K562 (cell line): Measurements from ENCODE around the gene ITPR1. TPM values are rescaled to one million over a fixed set of nuclear protein-coding genes. Genes with fewer than 3 reads are reported as not detected.

ENCODE experiments used
- ETV5 ChIP-seq: sonication (generic); formaldehyde crosslinking; IDR thresholded peaks from 2 replicates; pipeline ENCODE4 v1.4.0; 2020; ENCODE audit warnings: low read depth, mild to moderate bottlenecking, missing genetic modification reagents
- HBP1 ChIP-seq: fragments of 450-650 bp; formaldehyde crosslinking; IDR thresholded peaks from 2 replicates; pipeline ENCODE4 v1.4.0; 2022; ENCODE audit warnings: missing genetic modification characterization
- HNRNPL ChIP-seq: fragments of 200-400 bp; formaldehyde crosslinking; IDR thresholded peaks from 2 replicates; pipeline ENCODE4 v1.6.1; 2017; ENCODE audit warnings: low read depth, mild to moderate bottlenecking, low read length
- KAT2B ChIP-seq: IDR thresholded peaks from one replicate; pipeline ENCODE4 v1.6.1; 2012; ENCODE audit warnings: low read depth, mild to moderate bottlenecking, control low read depth, inconsistent platforms, low read length, moderate library complexity
- MAZ ChIP-seq, 2 experiments: fragments of 450-650 bp in 1 of 2; sonication (generic) in 1 of 2; formaldehyde crosslinking; IDR thresholded peaks in 1 of 2; conservative IDR thresholded peaks in 1 of 2; 2 replicates each; pipeline versions ENCODE4 v1.4.0 to v1.5.0; 2020; ENCODE audit warnings: mild to moderate bottlenecking in 1 of 2, missing genetic modification reagents in 1 of 2
- MECOM ChIP-seq: fragments of 250-450 bp; sonication (Bioruptor Pico); IDR thresholded peaks from 2 replicates; pipeline ENCODE4 v1.8.0; 2022; ENCODE audit warnings: inconsistent platforms
- MITF ChIP-seq: IDR thresholded peaks from 2 replicates; pipeline ENCODE4 v1.6.1; 2014; ENCODE audit warnings: antibody characterized with exemption
- MYC ChIP-seq, 2 experiments: fragments of 250-450 bp in 1 of 2; sonication (Bioruptor Pico) in 1 of 2; IDR thresholded peaks; 2 replicates each; pipeline versions ENCODE4 v1.5.1 to v1.6.1; 2012 to 2021; ENCODE audit warnings: low read depth in 2 of 2, borderline replicate concordance in 1 of 2, improper control_type of control experiment in 1 of 2, low read length in 1 of 2, mild to moderate bottlenecking in 1 of 2, moderate library complexity in 1 of 2
- NONO ChIP-seq, 2 experiments: fragments of 200-400 bp in 1 of 2; fragments of 450-650 bp in 1 of 2; formaldehyde crosslinking in 1 of 2; IDR thresholded peaks; 2 replicates each; pipeline ENCODE4 v1.6.1; 2017; ENCODE audit warnings: low read depth in 2 of 2, mild to moderate bottlenecking in 2 of 2, moderate library complexity in 2 of 2, low read length in 1 of 2
- RBM25 ChIP-seq: fragments of 200-400 bp; formaldehyde crosslinking; IDR thresholded peaks from 2 replicates; pipeline ENCODE4 v1.6.1; 2018; ENCODE audit warnings: low read length, low read depth, moderate library complexity; ENCODE audit not compliant: severe bottlenecking
- SIN3B ChIP-seq: fragments of 450-650 bp; IDR thresholded peaks from 2 replicates; pipeline ENCODE4 v1.6.1; 2017; ENCODE audit warnings: low read depth, mild to moderate bottlenecking, moderate library complexity
- TEAD2 ChIP-seq: fragments of 450-650 bp; IDR thresholded peaks from 2 replicates; pipeline ENCODE4 v1.6.1; 2016; ENCODE audit warnings: missing genetic modification characterization, control low read depth, missing compliant biosample characterization
- ZBTB1 ChIP-seq: sonication (generic); formaldehyde crosslinking; IDR thresholded peaks from 2 replicates; pipeline ENCODE4 v1.8.1; 2023; ENCODE audit warnings: missing genetic modification reagents, low read depth, mild to moderate bottlenecking, borderline replicate concordance
- ZNF384 ChIP-seq: IDR thresholded peaks from 2 replicates; pipeline ENCODE4 v1.6.1; 2012; ENCODE audit warnings: low read depth, low read length, improper control_type of control experiment
- ZNF668 ChIP-seq: fragments of 250-450 bp; sonication (Bioruptor Pico); IDR thresholded peaks from 2 replicates; pipeline ENCODE4 v1.8.0; 2022; ENCODE audit warnings: mild to moderate bottlenecking, inconsistent platforms
- ZNF696 ChIP-seq: fragments of 250-450 bp; sonication (Bioruptor Pico); conservative IDR thresholded peaks from 2 replicates; pipeline ENCODE4 v1.4.0; 2020; ENCODE audit warnings: mild to moderate bottlenecking, moderate library complexity
- polyA plus RNA-seq, 8 experiments: library from polyadenylated mRNA; depleted of rRNA in 4 of 8; stranded (reverse) in 5 of 8; unstranded in 3 of 8; fragments of >200 nt; fragmentation: Nextera tagmentation in 2 of 8; fragmentation: Illumina TruSeq in 1 of 8; extraction: Ambion mirVana in 2 of 8; extraction: Trizol in 1 of 8; gene quantifications; 2 replicates each; pipeline versions ENCODE4 v1.2.1 to v1.2.3, GENCODE V29; 2011 to 2014; ENCODE audit warnings: inconsistent platforms in 1 of 8, missing spikeins in 1 of 8
- total RNA-seq, 7 experiments: library from RNA; depleted of rRNA in 6 of 7; stranded (reverse); fragments of >200 nt in 6 of 7; fragmentation: Illumina TruSeq in 2 of 7; extraction: Trizol in 2 of 7; gene quantifications; 2 replicates each; pipeline versions ENCODE4 v1.2.1 to v1.2.3, GENCODE V29; 2011 to 2021; ENCODE audit warnings: low replicate concordance in 1 of 7
- TF ChIP-seq, protein P1 (sequence below): sonication (generic); formaldehyde crosslinking; IDR thresholded peaks from 2 replicates; pipeline ENCODE4 v1.8.0; 2022; ENCODE audit warnings: missing genetic modification reagents, mild to moderate bottlenecking, borderline replicate concordance
- TF ChIP-seq, protein P2 (sequence below): fragments of 450-650 bp; IDR thresholded peaks from 2 replicates; pipeline ENCODE4 v1.6.1; 2016
- TF ChIP-seq, protein P3 (sequence below): fragments of 450-650 bp; formaldehyde crosslinking; IDR thresholded peaks from 2 replicates; pipeline ENCODE4 v1.4.0; 2022; ENCODE audit warnings: mild to moderate bottlenecking, moderate library complexity

Gene ITPR1
- total and polyA plus RNA-seq, 9 of the 15 experiments (the other 6 are each of a cell fraction or from before 2014, with no cell fraction given), result 22.4 to 40.0 (median 27.4) TPM

DNA sequence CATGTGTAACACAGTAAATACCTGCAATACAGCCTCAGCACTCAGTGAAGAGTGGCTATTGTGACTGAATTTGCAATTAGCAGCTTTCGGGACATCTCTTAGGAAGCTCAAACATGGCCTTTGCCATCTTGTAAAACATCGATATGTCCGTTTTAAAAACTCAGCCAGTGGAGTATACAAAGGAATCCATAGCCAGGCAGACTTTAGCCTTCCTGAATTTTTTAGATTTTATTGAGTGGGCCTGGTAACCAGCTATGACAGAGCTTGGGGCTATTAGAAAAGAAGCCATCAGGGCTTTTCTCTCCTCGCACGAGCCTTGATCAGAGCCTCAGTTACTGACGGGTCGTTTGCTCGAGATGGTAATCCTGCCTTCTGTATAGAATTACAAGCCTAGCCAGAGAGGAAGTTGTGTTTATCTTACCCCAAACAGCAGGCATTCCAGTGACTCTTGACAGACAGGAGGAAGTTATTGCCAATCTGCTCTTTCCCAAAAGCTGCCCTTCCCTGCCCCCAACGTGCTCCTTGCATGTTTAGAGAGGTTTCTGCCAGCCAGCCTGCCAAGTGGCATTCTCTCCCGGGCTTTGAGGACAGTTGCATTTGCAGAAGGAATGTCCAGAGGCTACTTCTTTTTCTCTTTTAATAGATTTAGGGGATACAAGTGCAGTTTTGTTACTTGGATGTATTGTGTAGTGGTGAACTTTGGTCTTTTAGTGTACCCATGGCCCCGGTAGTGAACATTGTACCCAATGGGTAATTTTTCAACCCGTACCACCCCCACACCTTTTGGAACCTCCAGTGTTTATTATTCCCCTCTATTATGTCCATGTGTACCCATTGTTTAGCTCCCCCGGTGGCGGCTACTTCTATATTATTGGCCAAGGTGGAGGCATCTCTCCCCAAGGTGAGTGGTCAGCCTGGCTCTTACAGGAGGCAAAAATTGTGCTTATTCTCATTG is 40.6 kb downstream of the ITPR1 start (continued):
- TF ChIP-seq MYC (IDR thresholded peaks at IDR 0.05; ENCODE audit: low read depth, low read length) (peak; percentile 67), MYC (CRISPR knock-in tag; IDR thresholded peaks at IDR 0.05; ENCODE audit: borderline replicate concordance, low read depth) (no peak), ZNF384 (0 out of 2 replicates have a peak, but pooled peaks have one; percentile 13), KAT2B (no peak), MAZ (CRISPR knock-in tag; conservative IDR thresholded peaks at IDR 0.05 in 1 of 2, IDR thresholded peaks at IDR 0.05 in 1 of 2) (peak; percentile 14 to 63; a peak in 1 of 4 replicates), MECOM (CRISPR knock-in tag) (no peak), TEAD2 (tag) (peak; percentile 76; the same call in 1 of the 2 replicates), NONO (IDR thresholded peaks at IDR 0.05; ENCODE audit: low read depth in 2 of 2, low read length in 1 of 2) (0 out of 4 replicates have a peak, but pooled peaks of 1 of the 2 experiments have one; percentile 18), MITF (peak; percentile 77; the same call in 1 of the 2 replicates), SIN3B (no peak), HBP1 (no peak), ZNF696 (CRISPR knock-in tag) (no peak), RBM25 (no peak), ETV5 (CRISPR knock-in tag) (peak; percentile 97), ZBTB1 (no peak), HNRNPL (no peak), ZNF668 (CRISPR knock-in tag) (no peak)
- TF ChIP-seq, protein P1, sequence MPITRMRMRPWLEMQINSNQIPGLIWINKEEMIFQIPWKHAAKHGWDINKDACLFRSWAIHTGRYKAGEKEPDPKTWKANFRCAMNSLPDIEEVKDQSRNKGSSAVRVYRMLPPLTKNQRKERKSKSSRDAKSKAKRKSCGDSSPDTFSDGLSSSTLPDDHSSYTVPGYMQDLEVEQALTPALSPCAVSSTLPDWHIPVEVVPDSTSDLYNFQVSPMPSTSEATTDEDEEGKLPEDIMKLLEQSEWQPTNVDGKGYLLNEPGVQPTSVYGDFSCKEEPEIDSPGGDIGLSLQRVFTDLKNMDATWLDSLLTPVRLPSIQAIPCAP (CRISPR knock-in tag), result no peak
- TF ChIP-seq, protein P2, sequence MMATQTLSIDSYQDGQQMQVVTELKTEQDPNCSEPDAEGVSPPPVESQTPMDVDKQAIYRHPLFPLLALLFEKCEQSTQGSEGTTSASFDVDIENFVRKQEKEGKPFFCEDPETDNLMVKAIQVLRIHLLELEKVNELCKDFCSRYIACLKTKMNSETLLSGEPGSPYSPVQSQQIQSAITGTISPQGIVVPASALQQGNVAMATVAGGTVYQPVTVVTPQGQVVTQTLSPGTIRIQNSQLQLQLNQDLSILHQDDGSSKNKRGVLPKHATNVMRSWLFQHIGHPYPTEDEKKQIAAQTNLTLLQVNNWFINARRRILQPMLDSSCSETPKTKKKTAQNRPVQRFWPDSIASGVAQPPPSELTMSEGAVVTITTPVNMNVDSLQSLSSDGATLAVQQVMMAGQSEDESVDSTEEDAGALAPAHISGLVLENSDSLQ, result peak; percentile 97
- TF ChIP-seq, protein P3, sequence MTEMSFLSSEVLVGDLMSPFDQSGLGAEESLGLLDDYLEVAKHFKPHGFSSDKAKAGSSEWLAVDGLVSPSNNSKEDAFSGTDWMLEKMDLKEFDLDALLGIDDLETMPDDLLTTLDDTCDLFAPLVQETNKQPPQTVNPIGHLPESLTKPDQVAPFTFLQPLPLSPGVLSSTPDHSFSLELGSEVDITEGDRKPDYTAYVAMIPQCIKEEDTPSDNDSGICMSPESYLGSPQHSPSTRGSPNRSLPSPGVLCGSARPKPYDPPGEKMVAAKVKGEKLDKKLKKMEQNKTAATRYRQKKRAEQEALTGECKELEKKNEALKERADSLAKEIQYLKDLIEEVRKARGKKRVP (CRISPR knock-in tag), result no peak
